ENCODE data around the gene EDRF1. TPM values are rescaled to one million over a fixed set of nuclear protein-coding genes. Genes with fewer than 3 reads are reported as not detected.

EDRF1 gene
- total RNA-seq, 1 experiment from 2014 or later, result 30.2 TPM

DNA sequence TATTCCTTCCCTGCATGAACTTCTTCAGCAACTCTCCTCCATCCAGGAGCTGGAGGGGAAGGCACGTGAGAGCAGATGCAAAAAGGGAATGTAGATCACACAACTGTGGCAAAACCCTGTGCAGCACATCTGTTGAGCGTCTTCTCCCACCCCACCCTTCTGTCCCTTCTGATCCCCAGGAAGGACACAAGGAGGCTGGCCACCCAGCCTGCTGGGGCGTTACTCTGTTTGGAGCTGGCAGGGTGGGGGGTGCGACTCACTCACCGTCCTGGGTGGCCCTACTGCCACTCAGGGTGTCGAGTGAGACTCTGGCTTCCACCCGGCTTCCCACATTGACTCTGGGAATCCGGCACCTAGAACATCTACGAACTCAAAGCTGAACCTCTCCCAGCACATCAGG, 66.3 kb downstream of the EDRF1 start:
- DNase-seq (ENCODE audit: low read depth), result no peak

DNA sequence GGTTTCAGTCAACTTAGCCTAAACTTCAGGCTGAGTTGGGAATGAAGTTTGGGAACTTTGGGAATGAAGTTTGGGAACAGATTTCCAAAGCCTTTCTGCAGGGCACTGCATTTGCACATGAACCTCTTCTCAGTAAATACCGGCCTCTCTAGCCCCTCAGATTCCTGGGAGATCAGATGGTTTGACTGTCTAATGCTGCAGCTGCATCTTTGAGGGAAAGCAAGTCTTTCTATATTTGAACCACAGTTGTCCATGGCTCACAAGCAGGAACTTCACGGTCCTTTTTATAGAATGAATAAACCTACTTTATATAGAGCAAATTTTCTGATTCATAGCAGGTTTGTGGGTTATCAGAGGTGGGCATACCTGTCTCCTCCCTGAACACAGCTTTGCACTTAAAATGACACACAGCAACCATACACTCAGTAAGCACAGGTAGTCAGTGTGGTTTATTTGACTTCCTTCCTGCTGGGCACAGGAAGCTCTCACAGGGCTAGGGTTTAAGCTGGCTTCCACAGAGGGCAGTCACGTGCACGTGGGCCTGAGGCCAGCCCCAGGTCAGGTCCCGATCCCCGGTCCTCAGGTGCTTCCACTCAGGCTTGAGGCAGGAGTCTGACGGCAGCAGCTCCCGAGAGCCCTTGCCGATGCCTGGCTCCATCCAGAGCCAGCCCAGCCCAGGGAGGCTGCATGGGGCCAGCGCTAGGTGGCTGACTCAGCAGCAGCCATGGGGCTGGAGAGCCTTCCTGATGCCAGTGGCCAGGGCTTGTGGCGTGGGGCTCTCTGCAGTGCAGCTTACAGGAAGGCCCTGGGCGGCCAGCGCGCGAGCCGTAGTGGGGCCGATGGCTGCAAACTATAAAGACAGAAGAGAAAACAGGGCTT, 68.9 kb downstream of the EDRF1 start:
- no peak for DNase-seq (ENCODE audit: low read depth)

DNA sequence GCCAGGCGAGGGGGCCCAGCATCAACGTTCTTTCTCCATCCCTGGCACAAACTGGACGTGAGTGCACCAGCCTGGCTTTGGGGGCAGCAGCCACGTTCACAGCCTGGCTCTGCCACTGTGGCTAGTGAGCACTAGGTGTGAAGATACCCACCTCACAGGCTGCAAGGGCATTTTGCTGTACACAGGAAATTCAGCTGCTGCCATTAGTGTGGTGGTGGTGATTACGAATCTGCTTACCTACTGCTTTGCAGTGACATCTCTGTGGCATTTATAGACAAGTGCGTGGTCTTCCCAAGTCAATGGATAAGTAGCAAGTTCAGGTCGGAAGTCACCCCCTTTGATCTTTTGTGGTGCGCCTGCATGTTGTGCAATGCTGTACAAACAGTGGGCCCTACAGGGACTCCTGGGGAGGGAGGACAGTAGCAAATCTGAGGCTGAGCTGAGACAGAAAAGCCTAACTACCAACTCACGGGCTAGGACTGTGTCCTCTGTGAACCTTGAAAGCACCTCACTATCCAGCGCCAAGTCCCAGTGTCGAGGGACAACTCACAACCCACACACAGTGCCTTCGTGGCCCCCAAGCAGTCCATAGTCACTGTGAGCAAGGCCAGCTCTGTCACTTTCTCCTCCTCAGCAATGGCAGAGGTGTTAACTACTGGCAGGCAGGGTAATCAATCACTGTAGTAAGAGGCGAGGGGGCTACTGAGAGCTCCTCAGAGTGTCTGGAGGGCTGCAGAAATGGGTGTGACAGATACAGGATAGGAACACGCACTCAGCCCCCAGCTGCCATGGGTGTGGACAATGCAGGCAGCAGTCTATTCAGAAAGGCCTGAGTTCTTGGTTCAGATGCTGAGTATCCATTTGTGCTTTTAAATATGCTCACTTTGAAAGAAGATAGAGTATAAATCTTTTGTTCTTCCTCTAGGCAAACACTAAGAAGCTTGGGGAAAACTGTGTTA, 73.1 kb downstream of the EDRF1 start:
- DNase-seq (ENCODE audit: low read depth), result no peak

DNA sequence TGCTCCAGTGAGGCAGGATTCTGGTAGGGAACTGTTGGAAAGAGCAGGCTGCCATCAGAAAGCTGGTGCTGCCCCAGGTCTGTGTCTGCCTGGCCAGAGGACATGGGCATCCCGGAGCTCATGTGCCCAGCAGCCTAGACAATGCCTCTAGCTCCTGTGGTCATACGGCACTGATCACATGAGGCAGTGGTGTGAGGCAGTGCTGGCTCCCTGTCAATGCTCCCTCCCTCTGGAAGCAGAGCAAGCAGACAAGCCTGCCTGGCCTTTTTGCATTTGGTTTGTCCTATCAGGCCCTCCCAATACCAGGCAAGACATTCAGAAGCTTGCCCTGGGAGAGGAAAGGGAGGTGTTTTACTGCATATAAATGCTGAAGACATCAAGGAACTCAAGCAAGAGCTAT, 75.6 kb downstream of the EDRF1 start:
- DNase-seq (ENCODE audit: low read depth), result no peak

DNA sequence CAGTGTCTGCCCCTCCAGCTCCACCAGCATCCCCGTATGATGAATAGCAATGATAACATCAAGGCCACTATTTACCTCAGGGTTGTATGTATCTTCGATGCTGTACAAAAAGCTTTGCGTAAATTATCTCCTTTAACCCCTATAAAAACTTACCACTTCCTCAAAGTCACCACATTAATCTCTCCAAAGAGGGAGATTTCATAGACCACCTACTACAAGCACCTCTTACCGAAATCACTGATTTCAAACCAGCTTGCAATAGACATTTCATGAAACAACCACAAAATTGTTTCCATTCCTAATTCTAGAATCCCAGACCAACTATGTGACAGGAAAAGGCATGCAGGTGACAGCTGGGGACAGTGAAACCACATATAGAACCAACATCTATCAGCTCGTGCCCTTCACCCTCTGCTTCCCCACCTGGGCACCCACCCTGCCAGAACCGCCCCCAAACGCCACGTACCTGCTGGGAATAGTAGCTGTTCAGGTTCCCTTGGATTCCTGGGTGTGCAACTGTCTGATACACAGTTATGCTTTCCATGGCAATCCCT, 76.2 kb downstream of the EDRF1 start:
- no peak for DNase-seq (ENCODE audit: low read depth)

DNA sequence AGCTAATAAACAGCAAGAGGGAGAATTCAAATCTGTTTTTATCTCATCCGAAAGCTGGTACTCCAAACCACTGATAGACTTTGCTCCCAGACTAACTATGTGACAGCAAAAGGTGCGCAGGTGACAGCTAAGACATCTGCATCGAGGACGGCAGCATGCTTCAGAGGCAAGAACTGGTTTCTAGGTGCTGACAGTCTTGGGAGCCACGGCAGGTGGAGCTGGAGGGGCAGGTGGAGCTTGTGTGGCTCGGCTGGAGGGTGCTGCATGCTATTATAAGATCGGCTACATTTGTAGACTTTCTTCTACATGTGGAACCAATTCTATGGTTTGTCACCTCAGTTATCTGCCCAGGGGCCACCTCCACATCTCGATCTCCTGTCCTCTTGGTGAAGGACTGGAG, 77.9 kb downstream of the EDRF1 start:
- DNase-seq (ENCODE audit: low read depth), result no peak

DNA sequence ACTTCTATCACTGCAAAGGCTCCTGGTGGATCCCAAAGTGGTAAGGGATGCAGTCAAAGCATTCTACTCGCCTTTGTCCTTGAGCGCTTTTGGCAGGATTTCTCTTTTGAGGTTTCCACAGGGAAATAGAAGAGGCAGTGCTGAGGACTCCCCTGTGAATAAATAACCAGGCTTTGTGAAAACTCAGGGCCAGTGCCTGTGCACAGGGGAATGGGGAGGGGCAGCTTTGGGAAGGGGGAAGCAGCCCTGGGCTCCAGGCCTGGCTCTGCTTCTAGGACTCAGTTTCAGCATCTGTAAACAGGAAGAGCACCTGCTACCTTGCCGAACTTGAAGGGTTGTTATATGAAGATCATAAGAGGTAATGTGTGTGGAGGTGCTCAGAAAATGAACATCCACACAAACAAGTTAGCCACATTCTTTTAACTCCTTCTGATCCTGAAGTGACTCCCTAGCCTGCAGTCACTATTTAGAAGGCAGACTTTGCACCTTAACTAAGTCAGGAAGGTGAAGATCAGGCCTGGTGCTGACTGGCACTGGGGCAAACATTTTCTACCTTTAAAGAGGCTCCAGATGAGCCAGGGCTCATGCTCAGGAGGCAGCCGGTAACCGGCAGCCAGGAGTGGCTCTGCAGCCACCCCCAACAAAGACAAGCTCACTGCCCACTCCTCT, 78.6 kb downstream of the EDRF1 start:
- DNase-seq (ENCODE audit: low read depth), result no peak

DNA sequence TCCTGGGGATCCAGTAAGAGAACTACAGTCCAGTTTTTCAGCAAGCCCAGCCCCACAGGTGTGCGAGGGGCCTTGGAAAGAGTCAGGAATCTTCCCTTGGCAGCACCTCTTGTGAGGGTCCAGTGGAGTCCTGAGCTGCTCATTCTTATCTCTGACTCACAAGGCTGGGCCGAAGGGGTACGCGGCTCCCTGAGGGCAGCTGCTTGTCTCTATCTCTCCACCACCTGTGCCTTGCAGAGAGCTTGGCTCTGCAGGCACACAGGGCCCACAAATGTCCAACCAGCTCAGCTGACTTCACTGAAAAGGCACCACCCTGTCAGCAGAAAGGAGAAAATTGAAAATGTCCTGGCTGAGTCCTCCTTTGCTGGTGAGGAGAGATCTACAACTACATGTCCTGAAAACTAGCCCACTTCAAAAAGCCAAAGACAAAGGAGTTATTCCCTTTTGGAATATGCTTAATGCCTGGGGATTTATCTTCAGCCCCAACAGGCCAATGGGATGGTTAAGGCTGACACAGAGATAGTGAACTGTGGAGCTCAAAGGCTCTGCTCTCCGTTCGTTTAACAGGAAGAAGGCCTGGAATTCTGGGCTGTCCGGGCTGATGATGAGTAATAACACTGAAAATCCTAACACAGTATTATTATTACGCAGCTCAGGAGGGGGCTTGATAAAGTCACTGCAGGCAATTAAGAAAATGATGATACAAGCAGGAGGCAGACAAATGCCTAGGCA, 80.1 kb downstream of the EDRF1 start:
- no peak for DNase-seq (ENCODE audit: low read depth)

DNA sequence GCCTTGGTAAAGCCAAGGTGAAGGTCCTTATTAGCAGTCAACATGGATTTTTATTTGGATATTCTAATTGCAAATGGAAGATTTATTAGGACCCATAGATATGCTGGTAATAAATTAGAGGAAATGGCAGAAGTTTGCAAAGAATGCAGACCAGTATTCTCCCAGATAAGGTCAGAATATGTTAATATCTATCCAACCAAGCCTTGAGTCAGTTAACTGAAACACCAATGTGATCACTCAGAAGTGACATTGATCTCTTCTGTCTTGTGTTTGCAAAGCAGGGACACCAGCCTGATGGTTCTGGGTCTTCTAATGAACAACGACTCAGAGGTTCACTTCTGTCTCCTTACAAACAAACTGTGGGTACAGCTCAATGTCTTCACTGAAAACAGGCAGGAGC, 82.1 kb downstream of the EDRF1 start:
- DNase-seq (ENCODE audit: low read depth), result no peak

DNA sequence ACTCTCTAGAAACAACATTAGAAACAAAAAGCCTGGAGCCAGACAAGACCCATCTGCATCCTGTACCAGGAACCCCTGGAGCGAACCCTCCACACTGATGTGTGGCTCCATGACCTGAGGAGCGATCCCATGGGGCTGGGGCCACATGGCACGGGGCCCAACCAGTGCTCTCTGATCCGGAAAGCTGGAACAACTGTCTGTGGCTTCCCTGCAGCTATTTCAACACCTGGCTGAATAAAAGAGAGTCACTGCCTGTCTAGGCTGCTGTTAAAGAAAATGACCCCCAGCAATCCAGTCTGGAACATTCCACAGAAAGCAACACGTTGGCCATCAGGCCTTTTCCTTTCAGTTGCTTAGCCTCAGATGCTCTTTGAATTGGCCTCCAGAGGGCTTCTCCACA, 82.6 kb downstream of the EDRF1 start:
- DNase-seq (ENCODE audit: low read depth), result no peak

DNA sequence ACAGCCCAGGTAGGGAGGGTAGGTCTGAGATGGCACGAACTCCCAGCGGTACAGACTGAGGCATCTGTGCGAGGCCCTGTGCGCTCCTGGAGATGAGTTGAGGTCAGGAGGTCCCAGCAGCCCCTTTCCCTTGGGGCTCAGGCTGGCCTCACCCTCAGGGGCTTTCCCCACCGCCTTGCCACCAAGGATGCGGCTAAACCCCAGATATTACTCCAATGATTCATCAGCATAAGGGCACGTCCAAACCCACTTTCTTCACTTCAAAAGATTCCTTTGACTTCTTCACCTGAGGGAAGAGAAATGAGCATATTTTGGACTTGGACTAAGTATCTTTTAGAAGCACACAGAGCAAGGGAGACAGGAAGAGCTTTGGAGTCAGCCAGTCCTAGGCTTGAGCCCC, 83.2 kb downstream of the EDRF1 start:
- DNase-seq (ENCODE audit: low read depth), result no peak

DNA sequence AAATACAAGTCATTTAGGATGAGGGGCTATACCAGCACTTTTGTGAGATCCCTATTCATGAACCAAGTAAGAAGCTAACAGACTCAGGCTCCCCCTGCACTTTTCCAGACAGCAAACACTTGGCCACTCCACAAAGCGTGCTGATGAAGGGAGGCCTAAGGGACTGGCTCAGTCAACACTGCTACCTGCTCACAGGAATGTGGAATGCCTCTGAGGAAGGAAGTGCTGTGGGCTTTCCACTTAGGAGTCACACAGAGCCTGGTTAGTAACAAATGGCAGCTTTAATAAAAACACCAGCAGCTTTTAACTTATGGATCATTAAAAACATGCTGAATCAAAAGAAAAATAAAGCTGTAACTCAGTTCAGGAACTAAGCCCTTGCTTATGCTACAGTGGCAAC, 88.5 kb downstream of the EDRF1 start:
- no peak for DNase-seq (ENCODE audit: low read depth)

DNA sequence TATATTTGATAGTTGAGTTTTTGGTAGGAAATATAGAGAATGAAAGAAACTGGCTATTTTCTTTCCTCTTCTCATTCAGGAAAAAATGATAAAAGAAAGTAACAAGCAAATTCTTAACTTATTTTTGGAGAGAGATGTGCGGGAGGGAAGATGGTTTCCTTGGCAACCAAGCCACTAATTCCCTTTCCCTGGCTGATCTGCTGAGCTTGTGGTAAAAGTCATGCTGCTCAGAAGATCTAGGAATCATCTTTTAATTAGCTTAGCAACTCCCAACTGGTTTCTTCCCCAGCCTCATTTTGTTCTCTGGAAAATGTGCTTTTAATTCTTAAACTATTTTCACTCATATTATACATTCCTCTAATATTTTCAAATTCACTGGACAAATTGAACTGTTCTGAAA, 91.7 kb downstream of the EDRF1 start:
- DNase-seq (ENCODE audit: low read depth), result no peak

DNA sequence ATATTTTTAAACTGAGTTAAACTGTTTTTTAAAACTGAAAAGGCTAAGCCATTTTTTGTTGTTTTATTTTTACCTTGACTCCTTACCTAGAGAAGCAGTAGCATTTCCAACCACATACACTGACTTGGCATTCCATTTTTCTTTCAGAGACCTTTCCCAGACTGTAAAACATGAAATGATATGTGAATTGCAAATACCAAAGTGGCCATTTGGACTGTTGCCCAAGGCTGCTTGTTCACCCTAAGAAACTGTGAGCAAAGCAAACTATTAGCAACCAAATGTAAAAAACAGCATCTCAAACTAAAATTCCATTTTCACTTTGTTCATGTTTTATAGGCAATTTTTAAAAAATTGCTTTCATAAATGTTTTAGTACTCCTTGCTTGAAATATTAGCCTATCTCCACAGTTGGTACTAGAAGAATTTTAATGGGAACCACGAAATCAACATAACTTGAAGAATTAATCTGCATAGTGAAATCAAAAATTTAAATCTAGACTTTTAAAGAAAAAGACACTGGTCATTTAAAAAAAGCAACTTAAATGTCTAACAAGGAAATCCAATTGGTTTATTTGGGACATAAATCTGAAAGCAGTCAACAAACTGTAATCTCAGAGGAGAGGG, 92.7 kb downstream of the EDRF1 start:
- DNase-seq (ENCODE audit: low read depth), result peak; percentile 14

Other genes with a start within 250 kb of the EDRF1 start
- 0.10 TPM in 1 of 2 replicates, not detected in the other for gene TEX36, start 36.5 kb upstream of the EDRF1 start, total RNA-seq (2014; rRNA removed; shearing (Covaris generic))
- 0.05 TPM in 1 of 2 replicates, not detected in the other for gene MMP21, start 56.1 kb downstream of the EDRF1 start, total RNA-seq (2014; rRNA removed; shearing (Covaris generic))
- 73.3 and 100 TPM in 2 replicates for gene UROS, start 103.5 kb downstream of the EDRF1 start, total RNA-seq (2014; rRNA removed; shearing (Covaris generic))
- 87.6 and 103 TPM in 2 replicates for gene BCCIP, start 103.8 kb downstream of the EDRF1 start, total RNA-seq (2014; rRNA removed; shearing (Covaris generic))
- 60.0 and 60.7 TPM in 2 replicates for gene DHX32, start 161.6 kb downstream of the EDRF1 start, total RNA-seq (2014; rRNA removed; shearing (Covaris generic))
- 4.5 and 11.2 TPM in 2 replicates for gene FANK1, start 176.9 kb downstream of the EDRF1 start, total RNA-seq (2014; rRNA removed; shearing (Covaris generic))

Measured in M059J (cell line).